DND-41 (cell line): ENCODE measurements around the gene APOL6.

Source experiments
- CTCF ChIP-seq: IDR thresholded peaks from 2 replicates; pipeline ENCODE4 v1.5.1; 2012; ENCODE audit warnings: borderline replicate concordance, low read length, moderate library complexity, mild to moderate bottlenecking; ENCODE audit not compliant: poor library complexity, severe bottlenecking; ENCODE audit errors: extremely low read depth
- EZH2 ChIP-seq: IDR thresholded peaks from 3 replicates; pipeline ENCODE4 v1.6.1; 2012; ENCODE audit warnings: borderline replicate concordance, low read depth, mild to moderate bottlenecking, moderate library complexity, low read length, inconsistent platforms; ENCODE audit not compliant: severe bottlenecking

- TF ChIP-seq CTCF (no peak), EZH2 (no peak)
Observed at GRCh38 chr22:35619336-35620094, 28.7 kb upstream of the APOL6 start.
